K562 (cell line): ENCODE data around the gene OSCP1. TPM values are rescaled to one million over a fixed set of nuclear protein-coding genes. Genes with fewer than 3 reads are reported as not detected.

Source experiments
- BCLAF1 ChIP-seq, 2 experiments: fragments of 450-650 bp in 1 of 2; IDR thresholded peaks; 2 replicates each; pipeline ENCODE4 v1.6.1; 2011 to 2017; ENCODE audit warnings: low read depth in 2 of 2, antibody characterized with exemption in 1 of 2, borderline replicate concordance in 1 of 2, low read length in 1 of 2, mild to moderate bottlenecking in 1 of 2, mixed read lengths in 1 of 2; ENCODE audit not compliant: control insufficient read depth in 1 of 2
- ETV5 ChIP-seq: sonication (generic); formaldehyde crosslinking; IDR thresholded peaks from 2 replicates; pipeline ENCODE4 v1.4.0; 2020; ENCODE audit warnings: low read depth, mild to moderate bottlenecking, missing genetic modification reagents
- NR4A1 ChIP-seq, 2 experiments: fragments of 250-450 bp in 1 of 2; fragments of 450-650 bp in 1 of 2; sonication (Bioruptor Pico) in 1 of 2; IDR thresholded peaks; 2 replicates each; pipeline versions ENCODE4 v1.4.0 to v1.6.1; 2016 to 2020; ENCODE audit warnings: mild to moderate bottlenecking in 2 of 2, missing compliant biosample characterization in 1 of 2, missing genetic modification characterization in 1 of 2, moderate library complexity in 1 of 2
- TAF9B ChIP-seq: fragments of 450-650 bp; IDR thresholded peaks from 2 replicates; pipeline ENCODE4 v1.6.1; 2018; ENCODE audit warnings: mild to moderate bottlenecking; ENCODE audit not compliant: partially characterized antibody
- TBL1XR1 ChIP-seq, 2 experiments: IDR thresholded peaks; 2 replicates each; pipeline ENCODE4 v1.6.1; 2012; ENCODE audit warnings: improper control_type of control experiment in 2 of 2, low read length in 2 of 2, mild to moderate bottlenecking in 1 of 2
- THRB ChIP-seq: fragments of 450-650 bp; formaldehyde crosslinking; conservative IDR thresholded peaks from 2 replicates; pipeline ENCODE4 v1.4.0; 2022; ENCODE audit warnings: mild to moderate bottlenecking, missing genetic modification characterization
- ZBTB26 ChIP-seq: fragments of 450-650 bp; formaldehyde crosslinking; IDR thresholded peaks from 2 replicates; pipeline ENCODE4 v1.4.0; 2022; ENCODE audit warnings: missing genetic modification characterization
- ZNF518B ChIP-seq: fragments of 250-450 bp; sonication (Bioruptor Pico); IDR thresholded peaks from 2 replicates; pipeline ENCODE4 v1.5.0; 2021; ENCODE audit warnings: mild to moderate bottlenecking, moderate library complexity
- ZNF77 ChIP-seq: fragments of 250-450 bp; sonication (Bioruptor Pico); IDR thresholded peaks from 2 replicates; pipeline ENCODE4 v1.5.0; 2020
- polyA plus RNA-seq, 8 experiments: library from polyadenylated mRNA; depleted of rRNA in 4 of 8; stranded (reverse) in 5 of 8; unstranded in 3 of 8; fragments of >200 nt; fragmentation: Nextera tagmentation in 2 of 8; fragmentation: Illumina TruSeq in 1 of 8; extraction: Ambion mirVana in 2 of 8; extraction: Trizol in 1 of 8; gene quantifications; 2 replicates each; pipeline versions ENCODE4 v1.2.1 to v1.2.3, GENCODE V29; 2011 to 2014; ENCODE audit warnings: inconsistent platforms in 1 of 8, missing spikeins in 1 of 8
- total RNA-seq, 7 experiments: library from RNA; depleted of rRNA in 6 of 7; stranded (reverse); fragments of >200 nt in 6 of 7; fragmentation: Illumina TruSeq in 2 of 7; extraction: Trizol in 2 of 7; gene quantifications; 2 replicates each; pipeline versions ENCODE4 v1.2.1 to v1.2.3, GENCODE V29; 2011 to 2021; ENCODE audit warnings: low replicate concordance in 1 of 7

Gene OSCP1
- total and polyA plus RNA-seq, 9 of the 15 experiments (the other 6 are each of a cell fraction or from before 2014, with no cell fraction given), result 0.15 to 0.40 (median 0.33) TPM; not detected in 5

- TF ChIP-seq NR4A1 (CRISPR knock-in tag; IDR thresholded peaks at IDR 0.05), result no peak
- peak; percentile 57; the same call in 1 of the 2 replicates for TF ChIP-seq NR4A1 (tag; IDR thresholded peaks at IDR 0.05)
- TF ChIP-seq ZBTB26 (CRISPR knock-in tag), result peak; percentile 93
- peak; percentile 96 for TF ChIP-seq THRB (CRISPR knock-in tag)
- peak; percentile 90 for TF ChIP-seq TAF9B
- TF ChIP-seq BCLAF1 (IDR thresholded peaks at IDR 0.05; ENCODE audit: borderline replicate concordance in 1 of 2, control insufficient read depth in 1 of 2, low read depth in 2 of 2, low read length in 1 of 2), result peak in 1 of 2 experiments; percentile 74; a peak in 2 of 4 replicates
- TF ChIP-seq ZNF518B (CRISPR knock-in tag), result no peak; the same call in 1 of the 2 replicates
- no peak for TF ChIP-seq ZNF77 (CRISPR knock-in tag)
- TF ChIP-seq ETV5 (CRISPR knock-in tag), result 0 out of 2 replicates have a peak, but pooled peaks have one; percentile 31
- TF ChIP-seq TBL1XR1 (IDR thresholded peaks at IDR 0.05; ENCODE audit: low read length in 2 of 2), result peak in 1 of 2 experiments; percentile 87
These were observed 13.8 kb upstream of the OSCP1 start, which contains the start of gene MRPS15 (continued) for GRCh38 chr1:36463803-36464604.
